DMS114 treated with DMSO at 0.1 percent for 48 hours (cell line): ENCODE data around the gene HERPUD1.
"Not testable (repeated sequence)": the region's sequence is repeated elsewhere in the genome, so short reads cannot be mapped to it uniquely, and the experiment has no call there.

Experiments used
- DNase-seq: peaks from one replicate; lab custom pipeline; 2025; ENCODE audit not compliant: unreplicated experiment; lab: John Stamatoyannopoulos, UW

Gene HERPUD1

GRCh38 chr16:56977823-56978430, 46.0 kb downstream of the HERPUD1 start:
- no peak for DNase-seq

- DNase-seq = no peak
Measured at GRCh38 chr16:56980201-56980535, 48.2 kb downstream of the HERPUD1 start.

- no peak for DNase-seq
Measured at GRCh38 chr16:56980792-56981724, 49.1 kb downstream of the HERPUD1 start.

- DNase-seq = no peak
Measured at GRCh38 chr16:56981729-56982271, 49.9 kb downstream of the HERPUD1 start.

- DNase-seq = no peak
Measured at GRCh38 chr16:56982695-56983094, 50.8 kb downstream of the HERPUD1 start.

GRCh38 chr16:56983211-56983751, 51.3 kb downstream of the HERPUD1 start:
- DNase-seq = no peak

GRCh38 chr16:56984639-56985038, 52.7 kb downstream of the HERPUD1 start:
- no peak for DNase-seq

GRCh38 chr16:56985288-56985961, 53.5 kb downstream of the HERPUD1 start:
- no peak for DNase-seq

- no peak for DNase-seq
Measured at GRCh38 chr16:56985962-56986360, 54.0 kb downstream of the HERPUD1 start.

- no peak for DNase-seq
Measured at GRCh38 chr16:56986361-56986760, 54.4 kb downstream of the HERPUD1 start.

GRCh38 chr16:56986908-56987307, 55.0 kb downstream of the HERPUD1 start:
- not testable (repeated sequence) for DNase-seq

GRCh38 chr16:56987692-56988091, 55.8 kb downstream of the HERPUD1 start:
- no peak for DNase-seq

GRCh38 chr16:56988161-56988947, 56.4 kb downstream of the HERPUD1 start:
- no peak for DNase-seq

GRCh38 chr16:56988948-56989945, 57.3 kb downstream of the HERPUD1 start, which contains the start of gene NLRC5:
Gene NLRC5 (plus strand): TSS chr16:56989557. CDS start chr16:57020713, 31,156 bp downstream.
- DNase-seq = peak; percentile 25

GRCh38 chr16:56989988-56990387, 58.0 kb downstream of the HERPUD1 start:
- no peak for DNase-seq

GRCh38 chr16:56990407-56991286, 58.7 kb downstream of the HERPUD1 start:
- no peak for DNase-seq

GRCh38 chr16:56992431-56992830, 60.5 kb downstream of the HERPUD1 start:
- DNase-seq = not testable (repeated sequence)

GRCh38 chr16:56993204-56993603, 61.3 kb downstream of the HERPUD1 start:
- DNase-seq = no peak
